K562 (cell line): ENCODE results near the gene RHOU. TPM values are rescaled to one million over a fixed set of nuclear protein-coding genes. Genes with fewer than 3 reads are reported as not detected.

Experiments used
- ATAC-seq: fragments of 200-7000 bp; cut with Tn5 transposase; 3 replicates; pipeline ENCODE4 v1.9.1; 2020; ENCODE audit warnings: moderate library complexity
- BruUV-seq: library from RNA; stranded (reverse); fragments of 400-500 nt; replicated peaks from 2 replicates; lab custom pipeline; 2021; lab: Mats Ljungman, UMichigan
- CTCF ChIA-PET: fragments of 300-600 bp; formaldehyde crosslinking; extraction: SDS; loops from one replicate; lab custom pipeline; 2021; ENCODE audit warnings: low intra/inter-chr PET ratio; lab: Yijun Ruan, JAX
- POLR2A ChIA-PET: fragments of 300-600, 350-650 bp; sonication (Branson Sonifier 250); formaldehyde crosslinking; extraction: SDS; loops from one replicate; lab custom pipeline; 2021; ENCODE audit warnings: antibody characterized with exemption, inconsistent platforms; lab: Yijun Ruan, JAX
- DNase-seq, 4 experiments: peaks; one replicate each; pipeline versions ENCODE4 v3.0.0 to v3.0.0-alpha.2; 2011 to 2018; ENCODE audit warnings: low spot score in 3 of 4, mixed read lengths in 3 of 4; ENCODE audit errors: extremely low read depth in 1 of 4
- FAIRE-seq: peaks from 2 replicates; lab custom pipeline; 2011; peaks lifted over from hg19 to GRCh38; lab: Jason Lieb, UNC
- H2AFZ ChIP-seq: 2 replicates; pipeline ENCODE4 v1.6.0; 2011; ENCODE audit warnings: low read depth, low read length, control low read depth, inconsistent platforms
- H3K27ac ChIP-seq: fragments of 200-600 bp; 3 replicates; pipeline ENCODE4 v1.8.0; 2011; ENCODE audit warnings: low read depth, mild to moderate bottlenecking, control low read depth, inconsistent platforms, low read length, moderate library complexity, mixed read lengths; ENCODE audit errors: extremely low read depth
- H3K27me3 ChIP-seq, 2 experiments: fragments of 300-600 bp in 1 of 2; 2 replicates in 1 of 2; 3 replicates in 1 of 2; pipeline versions ENCODE4 v1.6.0 to v1.8.0; 2011; ENCODE audit warnings: inconsistent platforms in 2 of 2, low read length in 2 of 2, mild to moderate bottlenecking in 1 of 2, mixed read lengths in 1 of 2, moderate library complexity in 1 of 2; ENCODE audit not compliant: control insufficient read depth in 2 of 2, insufficient read depth in 2 of 2
- H3K36me3 ChIP-seq: fragments of 300-600 bp; 3 replicates; pipeline ENCODE4 v1.8.0; 2011; ENCODE audit warnings: mild to moderate bottlenecking, low read length, inconsistent platforms; ENCODE audit not compliant: control insufficient read depth, insufficient read depth
- H3K4me1 ChIP-seq, 2 experiments: fragments of 200-600 bp in 1 of 2; replicated peaks in 1 of 2; 2 replicates in 1 of 2; 3 replicates in 1 of 2; pipeline versions ENCODE4 v1.5.1 to v1.8.0; 2011; ENCODE audit warnings: inconsistent platforms in 2 of 2, low read length in 2 of 2, mild to moderate bottlenecking in 1 of 2, mixed read lengths in 1 of 2, moderate library complexity in 1 of 2; ENCODE audit not compliant: control insufficient read depth in 2 of 2, insufficient read depth in 2 of 2
- H3K4me2 ChIP-seq: 2 replicates; pipeline ENCODE4 v1.6.1; 2011; ENCODE audit warnings: low read length, control low read depth, inconsistent platforms, mixed read lengths; ENCODE audit not compliant: insufficient read depth
- H3K4me3 ChIP-seq: fragments of 200-600 bp; sonication (generic), shearing (Covaris generic); 2 replicates; pipeline ENCODE4 v1.5.1; 2016; ENCODE audit warnings: control low read depth, inconsistent platforms
- H3K79me2 ChIP-seq: fragments of 200-600 bp; 3 replicates; pipeline ENCODE4 v1.8.0; 2011; ENCODE audit warnings: low read length, inconsistent platforms; ENCODE audit not compliant: control insufficient read depth, insufficient read depth
- H3K9ac ChIP-seq, 2 experiments: 2 replicates each; pipeline versions ENCODE4 v1.6.0 to v1.6.1; 2011; ENCODE audit warnings: low read depth in 2 of 2, low read length in 2 of 2, control low read depth in 1 of 2, inconsistent platforms in 1 of 2, mild to moderate bottlenecking in 1 of 2, mixed read lengths in 1 of 2; ENCODE audit not compliant: insufficient read depth in 1 of 2
- H3K9me1 ChIP-seq: one replicate; pipeline ENCODE4 v1.6.0; 2011; ENCODE audit warnings: inconsistent platforms, mild to moderate bottlenecking, low read length, moderate library complexity; ENCODE audit not compliant: control insufficient read depth, insufficient read depth
- H3K9me3 ChIP-seq: replicated peaks from 2 replicates; pipeline ENCODE4 v1.5.1; 2011; ENCODE audit warnings: low read depth, low read length, inconsistent platforms; ENCODE audit not compliant: control insufficient read depth, insufficient read depth
- H4K20me1 ChIP-seq: replicated peaks from 2 replicates; pipeline ENCODE4 v1.6.1; 2011; ENCODE audit warnings: low read length, inconsistent platforms, mixed read lengths; ENCODE audit not compliant: control insufficient read depth, insufficient read depth
- ETV6 ChIP-seq, 3 experiments: fragments of 150-350 bp in 1 of 3; sonication (generic) in 1 of 3; formaldehyde crosslinking in 1 of 3; IDR thresholded peaks; 2 replicates each; pipeline versions ENCODE4 v1.6.1 to v1.8.0; 2014 to 2022; ENCODE audit warnings: borderline replicate concordance in 2 of 3, low read depth in 2 of 3, antibody characterized with exemption in 1 of 3, low read length in 1 of 3, mild to moderate bottlenecking in 1 of 3, missing genetic modification reagents in 1 of 3
- HNRNPL ChIP-seq: fragments of 200-400 bp; formaldehyde crosslinking; IDR thresholded peaks from 2 replicates; pipeline ENCODE4 v1.6.1; 2017; ENCODE audit warnings: low read depth, mild to moderate bottlenecking, low read length
- JUNB ChIP-seq: fragments of 450-650 bp; formaldehyde crosslinking; conservative IDR thresholded peaks from 2 replicates; pipeline ENCODE4 v1.4.0; 2020; ENCODE audit warnings: mild to moderate bottlenecking
- MYBL2 ChIP-seq, 2 experiments: fragments of 450-650 bp in 1 of 2; sonication (generic) in 1 of 2; formaldehyde crosslinking in 1 of 2; IDR thresholded peaks; 2 replicates each; pipeline versions ENCODE4 v1.6.1 to v1.8.1; 2017 to 2022; ENCODE audit warnings: borderline replicate concordance in 1 of 2, inconsistent platforms in 1 of 2, low read depth in 1 of 2, mild to moderate bottlenecking in 1 of 2, missing genetic modification reagents in 1 of 2, moderate library complexity in 1 of 2
- MYNN ChIP-seq, 2 experiments: sonication (generic); formaldehyde crosslinking in 1 of 2; IDR thresholded peaks; 2 replicates each; pipeline versions ENCODE4 v1.5.0 to v1.6.1; 2016 to 2020; ENCODE audit warnings: antibody characterized with exemption in 1 of 2, missing genetic modification reagents in 1 of 2
- NELFE ChIP-seq: IDR thresholded peaks from 2 replicates; pipeline ENCODE4 v1.6.1; 2011; ENCODE audit warnings: mild to moderate bottlenecking; ENCODE audit not compliant: insufficient read depth, insufficient read length
- SRSF3 ChIP-seq: fragments of 200-400 bp; formaldehyde crosslinking; IDR thresholded peaks from 2 replicates; pipeline ENCODE4 v1.6.1; 2016; ENCODE audit warnings: mild to moderate bottlenecking, low read length, moderate library complexity; ENCODE audit not compliant: insufficient read depth
- ZBTB26 ChIP-seq: fragments of 450-650 bp; formaldehyde crosslinking; IDR thresholded peaks from 2 replicates; pipeline ENCODE4 v1.4.0; 2022; ENCODE audit warnings: missing genetic modification characterization
- ZBTB7A ChIP-seq: IDR thresholded peaks from 2 replicates; pipeline ENCODE4 v1.6.1; 2011; ENCODE audit warnings: low read depth, mild to moderate bottlenecking, low read length, moderate library complexity, borderline replicate concordance; ENCODE audit not compliant: control insufficient read depth
- ZC3H11A ChIP-seq: IDR thresholded peaks from 2 replicates; pipeline ENCODE4 v1.6.1; 2012; ENCODE audit warnings: low read depth, low read length, improper control_type of control experiment
- ZNF165 ChIP-seq: fragments of 250-450 bp; sonication (Bioruptor Pico); IDR thresholded peaks from 2 replicates; pipeline ENCODE4 v1.4.0; 2020; ENCODE audit warnings: borderline replicate concordance
- ZNF24 ChIP-seq: fragments of 450-650 bp; IDR thresholded peaks from 2 replicates; pipeline ENCODE4 v1.6.1; 2016
- ZNF668 ChIP-seq: fragments of 250-450 bp; sonication (Bioruptor Pico); IDR thresholded peaks from 2 replicates; pipeline ENCODE4 v1.8.0; 2022; ENCODE audit warnings: mild to moderate bottlenecking, inconsistent platforms
- WGBS: fragments of 100-300 bp; shearing (Covaris generic); methylation state at CpG from one replicate; pipeline ENCODE4 v1.1.6; 2016; ENCODE audit warnings: low coverage, mixed read lengths; ENCODE audit not compliant: insufficient coverage; ENCODE audit errors: missing lambda C conversion rate; 5-methylcytosine and 5-hydroxymethylcytosine counted together
- in situ Hi-C: fragments of 300-500 bp; cut with MboI; formaldehyde crosslinking; loops from 4 replicates; pipeline ENCODE4 v1.15.0; 2018; ENCODE audit warnings: inconsistent platforms, mixed read lengths
- intact Hi-C: fragments of 100-400 bp; cut with micrococcal nuclease; formaldehyde crosslinking; loops from 2 replicates; pipeline ENCODE4 v1.14.2; 2022
- polyA plus RNA-seq, 8 experiments: library from polyadenylated mRNA; depleted of rRNA in 4 of 8; stranded (reverse) in 5 of 8; unstranded in 3 of 8; fragments of >200 nt; fragmentation: Nextera tagmentation in 2 of 8; fragmentation: Illumina TruSeq in 1 of 8; extraction: Ambion mirVana in 2 of 8; extraction: Trizol in 1 of 8; gene quantifications; 2 replicates each; pipeline versions ENCODE4 v1.2.1 to v1.2.3, GENCODE V29; 2011 to 2014; ENCODE audit warnings: inconsistent platforms in 1 of 8, missing spikeins in 1 of 8
- total RNA-seq, 7 experiments: library from RNA; depleted of rRNA in 6 of 7; stranded (reverse); fragments of >200 nt in 6 of 7; fragmentation: Illumina TruSeq in 2 of 7; extraction: Trizol in 2 of 7; gene quantifications; 2 replicates each; pipeline versions ENCODE4 v1.2.1 to v1.2.3, GENCODE V29; 2011 to 2021; ENCODE audit warnings: low replicate concordance in 1 of 7
- TF ChIP-seq, protein P1 (sequence below): sonication (generic); formaldehyde crosslinking; IDR thresholded peaks from 2 replicates; pipeline ENCODE4 v1.8.0; 2022; ENCODE audit warnings: missing genetic modification reagents, mild to moderate bottlenecking, borderline replicate concordance

Gene RHOU
- total and polyA plus RNA-seq, 9 of the 15 experiments (the other 6 are each of a cell fraction or from before 2014, with no cell fraction given), result 0.07 TPM; not detected in 8

- no peak for TF ChIP-seq ZC3H11A
Observed at GRCh38 chr1:228725178-228725577, 10.1 kb upstream of the RHOU start (continued).

GRCh38 chr1:228727681-228728171 is 7.6 kb upstream of the RHOU start:
- DNase-seq, result no peak
- Histone ChIP-seq H3K4me3 (no peak overlapping the region), H3K4me1 (no peaks in the 10 kb centered on the region), H3K79me2 (no peaks in the 10 kb centered on the region), H4K20me1 (no peaks in the 10 kb centered on the region), H3K9me3 (no peaks in the 10 kb centered on the region), H3K4me2 (no peak overlapping the region), H3K9me1 (no peaks in the 10 kb centered on the region), H3K9ac (no peak overlapping the region), H3K27ac (no peak overlapping the region), H3K36me3 (no peaks in the 10 kb centered on the region), H3K27me3 (peaks cover 2 to 7% of the 10 kb centered on the region in 2 experiments; a peak in 2 of 5 replicates), H2AFZ (no peak overlapping the region)
- 0% methylated on average over 1 of the region's 1 CpG for WGBS
- CTCF ChIA-PET, result no interaction called here
- no peak for TF ChIP-seq MYBL2 (IDR thresholded peaks at IDR 0.05; ENCODE audit: low read depth)
- no peak for TF ChIP-seq MYBL2 (CRISPR knock-in tag; IDR thresholded peaks at IDR 0.05; ENCODE audit: borderline replicate concordance)
- TF ChIP-seq JUNB (CRISPR knock-in tag), result no peak
- no peak for TF ChIP-seq ZNF24
- no peak for TF ChIP-seq ZNF165 (CRISPR knock-in tag)
- TF ChIP-seq MYNN (IDR thresholded peaks at IDR 0.05), result no peak
- no peak for TF ChIP-seq MYNN (CRISPR knock-in tag; IDR thresholded peaks at IDR 0.05)
- TF ChIP-seq ZBTB7A, result no peak
- TF ChIP-seq, protein P1, sequence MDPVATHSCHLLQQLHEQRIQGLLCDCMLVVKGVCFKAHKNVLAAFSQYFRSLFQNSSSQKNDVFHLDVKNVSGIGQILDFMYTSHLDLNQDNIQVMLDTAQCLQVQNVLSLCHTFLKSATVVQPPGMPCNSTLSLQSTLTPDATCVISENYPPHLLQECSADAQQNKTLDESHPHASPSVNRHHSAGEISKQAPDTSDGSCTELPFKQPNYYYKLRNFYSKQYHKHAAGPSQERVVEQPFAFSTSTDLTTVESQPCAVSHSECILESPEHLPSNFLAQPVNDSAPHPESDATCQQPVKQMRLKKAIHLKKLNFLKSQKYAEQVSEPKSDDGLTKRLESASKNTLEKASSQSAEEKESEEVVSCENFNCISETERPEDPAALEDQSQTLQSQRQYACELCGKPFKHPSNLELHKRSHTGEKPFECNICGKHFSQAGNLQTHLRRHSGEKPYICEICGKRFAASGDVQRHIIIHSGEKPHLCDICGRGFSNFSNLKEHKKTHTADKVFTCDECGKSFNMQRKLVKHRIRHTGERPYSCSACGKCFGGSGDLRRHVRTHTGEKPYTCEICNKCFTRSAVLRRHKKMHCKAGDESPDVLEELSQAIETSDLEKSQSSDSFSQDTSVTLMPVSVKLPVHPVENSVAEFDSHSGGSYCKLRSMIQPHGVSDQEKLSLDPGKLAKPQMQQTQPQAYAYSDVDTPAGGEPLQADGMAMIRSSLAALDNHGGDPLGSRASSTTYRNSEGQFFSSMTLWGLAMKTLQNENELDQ (CRISPR knock-in tag), result no peak
- no peak for TF ChIP-seq ETV6 (IDR thresholded peaks at IDR 0.05; ENCODE audit: borderline replicate concordance in 1 of 2, low read depth in 2 of 2, low read length in 1 of 2)
- no peak for TF ChIP-seq ETV6 (CRISPR knock-in tag; IDR thresholded peaks at IDR 0.05; ENCODE audit: borderline replicate concordance)
- no peak for TF ChIP-seq NELFE
- no peak for TF ChIP-seq ZNF668 (CRISPR knock-in tag)
- no peak for TF ChIP-seq HNRNPL
- TF ChIP-seq SRSF3, result no peak
- TF ChIP-seq ZBTB26 (CRISPR knock-in tag), result no peak
- in situ Hi-C loops, result no loop called here
- BruUV-seq, result no TSS peak
- no peak for ATAC-seq
- intact Hi-C loops, result no loop called here
- POLR2A ChIA-PET, result no interaction called here
- no peak for FAIRE-seq
